ENCODE measurements around the gene CAPNS1.

The CAPNS1 gene

DNA sequence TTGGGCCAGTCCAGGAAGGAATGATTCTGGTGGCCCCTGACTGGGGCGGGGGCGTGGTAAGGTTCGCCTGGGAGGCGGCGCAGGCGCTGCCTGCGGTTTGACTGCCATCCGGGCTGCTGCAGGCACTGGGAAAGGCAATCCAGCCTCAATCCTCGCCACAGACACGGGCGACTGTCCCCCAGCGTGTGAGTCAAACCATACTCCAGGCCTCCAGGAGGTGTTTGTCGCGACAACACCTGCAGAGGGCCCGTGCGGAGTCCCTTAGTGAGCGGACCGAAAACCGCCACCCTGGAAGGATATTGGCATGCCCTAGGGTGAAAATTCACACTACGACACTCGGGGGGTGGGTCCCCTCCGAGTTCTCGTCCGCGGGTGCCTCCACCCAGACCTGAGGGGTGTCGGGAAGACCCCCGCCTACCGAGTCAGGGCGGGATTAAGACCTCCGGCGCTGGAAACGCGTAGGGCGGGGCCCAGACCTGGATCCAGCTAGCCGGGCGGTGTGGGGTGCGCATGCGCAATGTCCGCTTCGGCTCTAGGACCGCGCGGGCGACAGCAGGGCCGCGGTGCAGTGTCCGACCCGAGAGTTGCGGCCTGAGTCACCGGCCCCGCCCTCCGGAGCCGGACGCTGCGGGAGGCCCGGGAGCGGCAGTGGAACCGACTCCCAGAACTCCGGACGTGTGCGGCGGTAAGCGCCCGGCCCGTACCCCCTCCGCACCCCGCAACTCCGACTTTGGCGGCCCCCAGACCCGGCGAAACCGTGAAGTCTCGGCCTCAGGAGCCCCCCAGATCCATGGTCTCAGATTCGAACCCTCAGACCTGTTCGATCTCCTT is at the start of gene CAPNS1:
Gene CAPNS1, plus strand, starts transcription at position 594 of the 831 bp plus-strand sequence. CDS start 946 bp downstream, outside the sequence.
- Histone ChIP-seq H3K9me3 (ENCODE audit: control insufficient read depth, insufficient read depth, low read length) (no peaks in the 10 kb centered on the region), H3K4me3 (ENCODE audit: low read length) (peak within 1 kb of the TSS; percentile 82), H3K27me3 (ENCODE audit: control insufficient read depth, insufficient read depth, low read length) (no peaks in the 10 kb centered on the region), H3K36me3 (ENCODE audit: control insufficient read depth, insufficient read depth, low read length) (peaks cover 5% of the 10 kb centered on the region; the same call in 1 of the 2 replicates), H3K27ac (ENCODE audit: low read length) (no peak within 1 kb of the TSS), H3K4me1 (ENCODE audit: control insufficient read depth, insufficient read depth, low read length) (no peaks in the 10 kb centered on the region)
- peak; percentile 98 for DNase-seq (ENCODE audit: low read depth, low spot score)
- WGBS (ENCODE audit: insufficient coverage, insufficient read length) = no CpG with 5 or more reads among the region's 75 CpGs

DNA sequence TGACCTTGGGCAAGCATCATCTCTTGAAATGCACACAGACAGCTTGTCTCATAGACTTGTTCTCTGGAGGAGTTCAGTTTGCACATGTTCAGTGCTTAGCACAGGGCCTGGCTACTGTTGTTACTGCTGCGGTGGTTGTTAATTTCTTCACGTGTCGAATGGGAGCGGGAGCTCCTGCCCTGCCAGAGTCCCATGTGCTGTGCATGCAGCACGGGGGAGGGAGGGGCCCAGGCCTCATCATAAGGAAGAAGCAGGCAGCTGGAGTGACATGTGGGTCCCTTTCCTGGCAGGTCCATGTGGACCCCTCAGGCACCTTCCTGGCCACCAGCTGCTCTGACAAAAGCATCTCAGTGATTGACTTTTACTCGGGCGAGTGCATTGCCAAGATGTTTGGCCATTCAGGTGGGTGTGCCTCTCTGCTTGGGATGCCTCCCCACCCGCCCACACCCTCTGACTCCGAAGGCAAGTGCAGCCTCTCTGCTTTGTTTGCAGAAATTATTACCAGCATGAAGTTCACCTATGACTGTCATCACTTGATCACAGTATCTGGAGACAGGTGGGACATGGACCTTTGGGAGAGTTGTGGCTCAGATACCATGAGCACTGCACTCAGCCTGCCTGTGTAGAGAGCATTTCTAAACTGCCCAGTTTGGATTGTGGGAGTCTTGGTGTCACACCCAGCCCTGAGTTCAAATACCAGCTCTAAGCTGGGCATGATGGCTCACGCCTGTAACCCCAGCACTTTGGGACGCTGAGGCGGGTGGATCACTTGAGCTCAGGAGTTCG is 48.8 kb upstream of the CAPNS1 start:
- H3K4me1 ChIP-seq (ENCODE audit: control insufficient read depth, insufficient read depth, low read length) = no peaks in the 10 kb centered on the region
- peaks cover 39% of the 10 kb centered on the region for H3K36me3 ChIP-seq (ENCODE audit: control insufficient read depth, insufficient read depth, low read length)
- no peak for DNase-seq (ENCODE audit: low read depth, low spot score)
- H3K9me3 ChIP-seq (ENCODE audit: control insufficient read depth, insufficient read depth, low read length) = no peaks in the 10 kb centered on the region
- H3K27ac ChIP-seq (ENCODE audit: low read length) = no peak overlapping the region
- no peaks in the 10 kb centered on the region for H3K27me3 ChIP-seq (ENCODE audit: control insufficient read depth, insufficient read depth, low read length)
- no CpG with 5 or more reads among the region's 13 CpGs for whole genome bisulfite sequencing (ENCODE audit: insufficient coverage, insufficient read length)
- no peak overlapping the region for H3K4me3 ChIP-seq (ENCODE audit: low read length)

DNA sequence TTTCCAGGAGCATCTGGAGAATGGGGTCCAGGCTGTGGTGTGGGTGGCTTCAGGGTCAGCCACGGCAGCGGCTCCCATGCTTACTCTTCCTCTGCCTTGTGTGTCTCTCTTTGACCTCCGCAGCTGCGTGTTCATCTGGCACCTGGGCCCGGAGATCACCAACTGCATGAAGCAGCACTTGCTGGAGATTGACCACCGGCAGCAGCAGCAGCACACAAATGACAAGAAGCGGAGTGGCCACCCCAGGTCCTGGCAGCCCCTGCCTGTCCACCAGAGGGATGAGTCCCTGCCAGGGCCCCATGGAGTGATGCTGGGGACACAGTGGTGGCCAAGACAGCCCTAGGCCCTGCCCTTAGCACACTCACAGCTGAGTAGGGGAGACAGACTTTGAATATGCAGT is 47.3 kb upstream of the CAPNS1 start:
- Histone ChIP-seq H3K27me3 (ENCODE audit: control insufficient read depth, insufficient read depth, low read length) (no peaks in the 10 kb centered on the region), H3K9me3 (ENCODE audit: control insufficient read depth, insufficient read depth, low read length) (no peaks in the 10 kb centered on the region), H3K4me3 (ENCODE audit: low read length) (no peak overlapping the region), H3K36me3 (ENCODE audit: control insufficient read depth, insufficient read depth, low read length) (peaks cover 38% of the 10 kb centered on the region), H3K27ac (ENCODE audit: low read length) (no peak overlapping the region), H3K4me1 (ENCODE audit: control insufficient read depth, insufficient read depth, low read length) (no peaks in the 10 kb centered on the region)
- no CpG with 5 or more reads among the region's 7 CpGs for WGBS (ENCODE audit: insufficient coverage, insufficient read length)
- DNase-seq (ENCODE audit: low read depth, low spot score) = no peak

DNA sequence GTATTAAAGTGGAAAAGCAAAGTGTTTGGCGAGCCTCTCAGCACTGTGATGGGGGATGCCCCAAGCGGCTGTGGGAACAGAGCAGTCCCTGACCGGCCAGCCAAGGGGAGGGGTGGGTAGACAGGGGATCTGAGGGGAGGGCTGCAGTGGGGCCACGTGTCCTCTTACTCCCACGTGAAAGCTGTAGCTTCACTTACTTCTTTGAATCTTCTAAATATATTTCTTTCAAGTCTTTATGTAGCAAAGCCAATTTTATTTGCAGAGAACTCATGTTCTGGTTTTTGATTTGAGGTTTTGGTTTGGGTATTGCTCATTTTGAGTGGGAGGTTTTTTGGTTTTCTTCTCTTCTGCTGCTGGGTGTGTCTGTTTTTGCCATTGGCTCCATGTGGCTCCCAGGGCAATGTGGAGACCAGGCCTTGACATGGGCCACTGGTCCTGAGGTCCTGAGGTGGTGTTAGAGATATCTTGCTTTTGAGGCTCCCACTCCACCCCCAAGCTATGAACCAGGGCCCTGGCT is 46.7 kb upstream of the CAPNS1 start:
- H3K27me3 ChIP-seq (ENCODE audit: control insufficient read depth, insufficient read depth, low read length) = no peaks in the 10 kb centered on the region
- H3K9me3 ChIP-seq (ENCODE audit: control insufficient read depth, insufficient read depth, low read length) = no peaks in the 10 kb centered on the region
- no CpG with 5 or more reads among the region's 5 CpGs for WGBS (ENCODE audit: insufficient coverage, insufficient read length)
- DNase-seq (ENCODE audit: low read depth, low spot score) = no peak
- H3K4me3 ChIP-seq (ENCODE audit: low read length) = no peak overlapping the region
- peaks cover 35% of the 10 kb centered on the region for H3K36me3 ChIP-seq (ENCODE audit: control insufficient read depth, insufficient read depth, low read length)
- H3K27ac ChIP-seq (ENCODE audit: low read length) = no peak overlapping the region
- no peaks in the 10 kb centered on the region for H3K4me1 ChIP-seq (ENCODE audit: control insufficient read depth, insufficient read depth, low read length)

DNA sequence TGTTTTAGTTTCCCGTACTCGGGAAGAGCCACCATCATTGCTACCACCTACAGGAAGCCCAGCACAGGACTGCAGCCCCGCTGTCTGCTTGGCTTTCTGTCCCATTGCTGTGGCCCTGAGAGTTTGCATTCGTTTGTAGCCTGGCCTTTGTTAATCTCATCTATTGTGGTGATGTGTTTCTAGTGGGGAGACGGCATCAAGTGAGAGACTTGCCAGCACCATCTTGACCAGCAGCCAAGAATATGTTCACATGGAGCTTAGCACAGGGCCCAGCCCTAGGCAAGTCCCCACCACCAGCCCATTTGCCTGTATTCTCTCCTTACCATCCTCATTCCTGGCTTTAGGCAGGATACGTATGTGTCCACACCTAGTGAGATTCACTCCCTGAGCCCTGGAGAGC is 46.2 kb upstream of the CAPNS1 start:
- Histone ChIP-seq H3K9me3 (ENCODE audit: control insufficient read depth, insufficient read depth, low read length) (no peaks in the 10 kb centered on the region), H3K27ac (ENCODE audit: low read length) (no peak overlapping the region), H3K36me3 (ENCODE audit: control insufficient read depth, insufficient read depth, low read length) (peaks cover 32% of the 10 kb centered on the region), H3K27me3 (ENCODE audit: control insufficient read depth, insufficient read depth, low read length) (no peaks in the 10 kb centered on the region), H3K4me1 (ENCODE audit: control insufficient read depth, insufficient read depth, low read length) (no peaks in the 10 kb centered on the region), H3K4me3 (ENCODE audit: low read length) (no peak overlapping the region)
- DNase-seq (ENCODE audit: low read depth, low spot score) = no peak
- no CpG with 5 or more reads among the region's 6 CpGs for WGBS (ENCODE audit: insufficient coverage, insufficient read length)

DNA sequence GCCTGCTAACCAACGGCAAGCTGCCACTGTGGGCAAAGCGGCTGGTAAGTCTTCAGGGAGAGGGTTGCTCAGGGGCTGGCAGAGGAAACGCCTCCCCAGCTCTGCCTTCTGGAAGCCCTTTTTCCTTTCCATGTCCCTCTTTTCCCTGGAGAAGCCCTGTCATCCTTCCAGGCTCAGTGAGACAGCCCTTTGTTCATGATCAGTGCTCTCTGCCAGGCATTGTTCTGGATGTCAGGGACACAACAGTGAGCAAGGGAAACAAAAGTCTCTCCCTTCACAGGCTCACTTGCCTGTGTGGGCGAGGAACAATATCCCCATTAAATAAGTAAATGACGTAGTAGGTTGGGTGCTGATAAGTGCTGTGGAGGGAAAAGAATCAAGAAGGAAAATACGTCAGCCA is 42.8 kb upstream of the CAPNS1 start:
- Histone ChIP-seq H3K4me1 (ENCODE audit: control insufficient read depth, insufficient read depth, low read length) (no peaks in the 10 kb centered on the region; the same call in 1 of the 2 replicates), H3K4me3 (ENCODE audit: low read length) (no peak overlapping the region), H3K36me3 (ENCODE audit: control insufficient read depth, insufficient read depth, low read length) (peaks cover 39% of the 10 kb centered on the region), H3K27ac (ENCODE audit: low read length) (no peak overlapping the region), H3K9me3 (ENCODE audit: control insufficient read depth, insufficient read depth, low read length) (no peaks in the 10 kb centered on the region), H3K27me3 (ENCODE audit: control insufficient read depth, insufficient read depth, low read length) (no peaks in the 10 kb centered on the region)
- DNase-seq (ENCODE audit: low read depth, low spot score) = no peak
- no CpG with 5 or more reads among the region's 6 CpGs for WGBS (ENCODE audit: insufficient coverage, insufficient read length)

DNA sequence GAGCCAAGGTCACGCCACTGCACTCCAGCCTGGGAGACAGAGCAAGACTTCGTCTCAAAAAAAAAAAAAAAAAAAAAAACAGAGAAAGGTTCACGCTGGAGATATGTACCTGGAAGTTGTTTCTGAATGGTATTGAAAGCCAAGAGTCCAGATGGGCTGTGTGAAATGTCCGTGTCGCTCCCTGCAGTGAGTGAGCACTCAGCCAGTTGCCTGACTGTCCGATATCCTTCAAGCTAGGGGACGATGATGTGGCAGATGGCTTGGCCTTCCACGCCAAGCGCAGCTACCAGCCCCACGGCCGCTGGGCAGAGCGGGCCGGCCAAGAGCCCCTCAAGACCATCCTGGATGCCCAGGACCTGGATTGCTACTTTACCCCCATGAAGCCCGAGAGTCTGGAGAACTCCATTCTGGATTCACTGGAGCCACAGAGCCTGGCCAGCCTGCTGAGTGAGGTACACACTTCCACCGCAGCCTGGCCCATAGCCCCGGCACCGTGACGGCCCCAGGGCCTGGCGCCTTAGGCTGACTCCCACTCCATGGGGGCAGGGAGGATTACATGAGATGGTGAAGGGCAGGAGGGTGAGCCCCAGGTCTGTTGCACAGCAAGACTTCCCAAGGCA is 40.6 kb upstream of the CAPNS1 start:
- Histone ChIP-seq H3K4me3 (ENCODE audit: low read length) (no peak overlapping the region), H3K27me3 (ENCODE audit: control insufficient read depth, insufficient read depth, low read length) (no peaks in the 10 kb centered on the region), H3K9me3 (ENCODE audit: control insufficient read depth, insufficient read depth, low read length) (no peaks in the 10 kb centered on the region), H3K36me3 (ENCODE audit: control insufficient read depth, insufficient read depth, low read length) (peaks cover 52% of the 10 kb centered on the region), H3K27ac (ENCODE audit: low read length) (no peak overlapping the region), H3K4me1 (ENCODE audit: control insufficient read depth, insufficient read depth, low read length) (no peaks in the 10 kb centered on the region; the same call in 1 of the 2 replicates)
- no CpG with 5 or more reads among the region's 19 CpGs for WGBS (ENCODE audit: insufficient coverage, insufficient read length)
- no peak for DNase-seq (ENCODE audit: low read depth, low spot score)

DNA sequence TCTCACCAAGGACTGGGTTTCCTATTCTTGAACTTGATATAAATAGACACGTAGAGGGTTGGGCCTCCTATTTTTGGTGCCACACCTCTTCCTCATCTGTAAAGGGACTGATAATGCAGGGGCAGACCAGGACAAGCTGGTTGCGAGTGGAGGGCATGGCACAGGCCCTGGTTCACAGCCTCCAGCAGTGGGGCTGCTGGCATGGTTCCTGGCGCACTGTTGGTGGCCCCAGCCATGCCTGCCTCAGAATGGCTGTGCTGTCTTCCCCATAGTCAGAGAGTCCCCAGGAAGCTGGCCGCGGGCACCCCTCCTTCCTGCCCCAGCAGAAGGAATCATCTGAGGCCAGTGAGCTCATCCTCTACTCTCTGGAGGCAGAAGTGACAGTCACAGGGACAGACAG is 39.4 kb upstream of the CAPNS1 start:
- no CpG with 5 or more reads among the region's 5 CpGs for WGBS (ENCODE audit: insufficient coverage, insufficient read length)
- Histone ChIP-seq H3K9me3 (ENCODE audit: control insufficient read depth, insufficient read depth, low read length) (no peaks in the 10 kb centered on the region), H3K27ac (ENCODE audit: low read length) (no peak overlapping the region), H3K27me3 (ENCODE audit: control insufficient read depth, insufficient read depth, low read length) (no peaks in the 10 kb centered on the region), H3K36me3 (ENCODE audit: control insufficient read depth, insufficient read depth, low read length) (peaks cover 64% of the 10 kb centered on the region), H3K4me3 (ENCODE audit: low read length) (no peak overlapping the region), H3K4me1 (ENCODE audit: control insufficient read depth, insufficient read depth, low read length) (no peaks in the 10 kb centered on the region; the same call in 1 of the 2 replicates)
- no peak for DNase-seq (ENCODE audit: low read depth, low spot score)

DNA sequence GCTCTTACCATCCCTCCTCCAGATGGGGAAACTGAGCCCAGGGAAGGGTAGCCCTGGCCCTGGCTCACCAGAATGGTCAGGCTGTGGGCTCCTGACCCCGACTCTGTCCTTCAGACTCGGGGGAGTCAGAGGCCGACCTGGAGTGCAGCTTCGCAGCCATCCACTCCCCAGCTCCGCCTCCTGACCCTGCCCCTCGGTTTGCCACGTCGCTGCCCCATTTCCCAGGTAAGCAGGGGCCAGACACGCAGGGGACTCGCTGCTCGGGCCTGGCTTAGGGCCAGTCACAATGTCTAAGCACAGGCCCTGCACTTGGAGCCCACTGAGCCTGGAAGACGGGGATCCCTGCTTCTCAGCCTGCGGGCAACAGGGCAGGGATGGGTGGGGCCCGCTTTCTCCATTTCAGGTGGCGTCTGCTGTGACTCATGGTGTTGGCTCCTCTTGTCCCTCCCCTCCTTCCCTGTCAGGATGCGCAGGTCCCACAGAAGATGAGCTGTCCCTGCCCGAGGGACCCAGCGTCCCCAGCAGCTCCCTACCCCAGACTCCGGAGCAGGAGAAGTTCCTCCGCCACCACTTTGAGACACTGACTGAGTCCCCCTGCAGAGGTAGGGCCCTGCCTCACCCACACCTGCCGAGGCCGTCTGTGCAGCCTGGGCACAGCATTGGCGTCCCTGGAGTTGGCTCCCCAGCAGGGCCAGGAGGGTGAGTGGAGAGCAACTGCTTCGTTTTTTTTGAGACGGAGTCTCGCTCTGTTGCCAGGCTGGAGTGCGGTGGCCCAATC is 38.1 kb upstream of the CAPNS1 start:
- peaks cover 64% of the 10 kb centered on the region for H3K36me3 ChIP-seq (ENCODE audit: control insufficient read depth, insufficient read depth, low read length)
- no peak overlapping the region for H3K27ac ChIP-seq (ENCODE audit: low read length)
- DNase-seq (ENCODE audit: low read depth, low spot score) = no peak
- H3K9me3 ChIP-seq (ENCODE audit: control insufficient read depth, insufficient read depth, low read length) = no peaks in the 10 kb centered on the region
- H3K4me1 ChIP-seq (ENCODE audit: control insufficient read depth, insufficient read depth, low read length) = no peaks in the 10 kb centered on the region; the same call in 1 of the 2 replicates
- no peak overlapping the region for H3K4me3 ChIP-seq (ENCODE audit: low read length)
- no CpG with 5 or more reads among the region's 27 CpGs for WGBS (ENCODE audit: insufficient coverage, insufficient read length)
- H3K27me3 ChIP-seq (ENCODE audit: control insufficient read depth, insufficient read depth, low read length) = no peaks in the 10 kb centered on the region

Data from iPS DF 6.9 (cell line).